ENCODE measurements around the gene SKI. TPM values are rescaled to one million over a fixed set of nuclear protein-coding genes. Genes with fewer than 3 reads are reported as not detected.

Gene SKI
- total and polyA plus RNA-seq, 2 experiments from 2014 or later: 9.3 to 66.8 TPM

- Histone ChIP-seq H3K36me3 (ENCODE audit: insufficient read depth) (no peaks in the 10 kb centered on the region), H3K9me2 (ENCODE audit: insufficient read depth) (no peaks in the 10 kb centered on the region), H3K4me1 (ENCODE audit: insufficient read depth) (peaks cover 17% of the 10 kb centered on the region), H2AFZ (no peak overlapping the region), H3K4me3 (no peak overlapping the region), H4K20me1 (replicated peaks; ENCODE audit: insufficient read depth) (peaks cover 39% of the 10 kb centered on the region), H3K27ac (ENCODE audit: low read depth) (no peak overlapping the region), H3K79me2 (replicated peaks; ENCODE audit: insufficient read depth) (peaks cover 98% of the 10 kb centered on the region), H3K27me3 (ENCODE audit: insufficient read depth) (no peaks in the 10 kb centered on the region), H3F3A (replicated peaks; ENCODE audit: low read depth) (no peaks in the 10 kb centered on the region), H3K4me2 (no peak overlapping the region)
- Mint-ChIP-seq H3K27me3 (ENCODE audit: insufficient read depth, low read depth, poor library complexity) (peaks cover 46% of the 10 kb centered on the region), H3K4me1 (peaks cover 53% of the 10 kb centered on the region), H3K27ac (no peak overlapping the region; the same call in 1 of the 2 replicates), H3K9me3 (no peaks in the 10 kb centered on the region; the same call in 2 of the 3 replicates), H3K36me3 (ENCODE audit: low read depth) (no peaks in the 10 kb centered on the region), H3K4me3 (no peak overlapping the region)
- ATAC-seq (no peak), DNase-seq (ENCODE audit: low spot score) (no peak)
- TF ChIP-seq, protein P1, sequence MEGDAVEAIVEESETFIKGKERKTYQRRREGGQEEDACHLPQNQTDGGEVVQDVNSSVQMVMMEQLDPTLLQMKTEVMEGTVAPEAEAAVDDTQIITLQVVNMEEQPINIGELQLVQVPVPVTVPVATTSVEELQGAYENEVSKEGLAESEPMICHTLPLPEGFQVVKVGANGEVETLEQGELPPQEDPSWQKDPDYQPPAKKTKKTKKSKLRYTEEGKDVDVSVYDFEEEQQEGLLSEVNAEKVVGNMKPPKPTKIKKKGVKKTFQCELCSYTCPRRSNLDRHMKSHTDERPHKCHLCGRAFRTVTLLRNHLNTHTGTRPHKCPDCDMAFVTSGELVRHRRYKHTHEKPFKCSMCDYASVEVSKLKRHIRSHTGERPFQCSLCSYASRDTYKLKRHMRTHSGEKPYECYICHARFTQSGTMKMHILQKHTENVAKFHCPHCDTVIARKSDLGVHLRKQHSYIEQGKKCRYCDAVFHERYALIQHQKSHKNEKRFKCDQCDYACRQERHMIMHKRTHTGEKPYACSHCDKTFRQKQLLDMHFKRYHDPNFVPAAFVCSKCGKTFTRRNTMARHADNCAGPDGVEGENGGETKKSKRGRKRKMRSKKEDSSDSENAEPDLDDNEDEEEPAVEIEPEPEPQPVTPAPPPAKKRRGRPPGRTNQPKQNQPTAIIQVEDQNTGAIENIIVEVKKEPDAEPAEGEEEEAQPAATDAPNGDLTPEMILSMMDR (conservative IDR thresholded peaks at IDR 0.05; ENCODE audit: low read depth in 2 of 2): no peak
- TF ChIP-seq ETS1 (IDR thresholded peaks at IDR 0.05): no peak
- no peak for TF ChIP-seq EZH2phosphoT487 (IDR thresholded peaks at IDR 0.05; ENCODE audit: unreplicated experiment)
- no peak for TF ChIP-seq CREB1 (CRISPR knock-in tag; IDR thresholded peaks at IDR 0.05; ENCODE audit: low read depth)
- TF ChIP-seq NANOG (IDR thresholded peaks at IDR 0.05; ENCODE audit: borderline replicate concordance): no peak
- TF ChIP-seq POLR2AphosphoS5 (IDR thresholded peaks at IDR 0.05; ENCODE audit: low read depth): no peak
- TF ChIP-seq STAT1 (IDR thresholded peaks at IDR 0.05; ENCODE audit: unreplicated experiment): no peak
- no peak for TF ChIP-seq ZNF462 (CRISPR knock-in tag; IDR thresholded peaks at IDR 0.05)
- TF ChIP-seq ZNF114 (CRISPR knock-in tag; IDR thresholded peaks at IDR 0.05): no peak
- TF ChIP-seq ZNF331 (CRISPR knock-in tag; IDR thresholded peaks at IDR 0.05; ENCODE audit: low read depth): no peak
- TF ChIP-seq EZH2 (IDR thresholded peaks at IDR 0.05; ENCODE audit: low read depth, unreplicated experiment): no peak
- TF ChIP-seq, protein P2, sequence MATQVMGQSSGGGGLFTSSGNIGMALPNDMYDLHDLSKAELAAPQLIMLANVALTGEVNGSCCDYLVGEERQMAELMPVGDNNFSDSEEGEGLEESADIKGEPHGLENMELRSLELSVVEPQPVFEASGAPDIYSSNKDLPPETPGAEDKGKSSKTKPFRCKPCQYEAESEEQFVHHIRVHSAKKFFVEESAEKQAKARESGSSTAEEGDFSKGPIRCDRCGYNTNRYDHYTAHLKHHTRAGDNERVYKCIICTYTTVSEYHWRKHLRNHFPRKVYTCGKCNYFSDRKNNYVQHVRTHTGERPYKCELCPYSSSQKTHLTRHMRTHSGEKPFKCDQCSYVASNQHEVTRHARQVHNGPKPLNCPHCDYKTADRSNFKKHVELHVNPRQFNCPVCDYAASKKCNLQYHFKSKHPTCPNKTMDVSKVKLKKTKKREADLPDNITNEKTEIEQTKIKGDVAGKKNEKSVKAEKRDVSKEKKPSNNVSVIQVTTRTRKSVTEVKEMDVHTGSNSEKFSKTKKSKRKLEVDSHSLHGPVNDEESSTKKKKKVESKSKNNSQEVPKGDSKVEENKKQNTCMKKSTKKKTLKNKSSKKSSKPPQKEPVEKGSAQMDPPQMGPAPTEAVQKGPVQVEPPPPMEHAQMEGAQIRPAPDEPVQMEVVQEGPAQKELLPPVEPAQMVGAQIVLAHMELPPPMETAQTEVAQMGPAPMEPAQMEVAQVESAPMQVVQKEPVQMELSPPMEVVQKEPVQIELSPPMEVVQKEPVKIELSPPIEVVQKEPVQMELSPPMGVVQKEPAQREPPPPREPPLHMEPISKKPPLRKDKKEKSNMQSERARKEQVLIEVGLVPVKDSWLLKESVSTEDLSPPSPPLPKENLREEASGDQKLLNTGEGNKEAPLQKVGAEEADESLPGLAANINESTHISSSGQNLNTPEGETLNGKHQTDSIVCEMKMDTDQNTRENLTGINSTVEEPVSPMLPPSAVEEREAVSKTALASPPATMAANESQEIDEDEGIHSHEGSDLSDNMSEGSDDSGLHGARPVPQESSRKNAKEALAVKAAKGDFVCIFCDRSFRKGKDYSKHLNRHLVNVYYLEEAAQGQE (IDR thresholded peaks at IDR 0.05; ENCODE audit: unreplicated experiment): no peak
- no peak for TF ChIP-seq JUNB (IDR thresholded peaks at IDR 0.05; ENCODE audit: unreplicated experiment)
Observed at GRCh38 chr1:2291577-2291976, 63.5 kb downstream of the SKI start.

Measured in GM23338 (cell line).